Stimulated activated effector memory CD8-positive, alpha-beta T cell treated with anti-CD3 and anti-CD28 coated beads, Interleukin-12 subunit alpha, Interleukin-12 subunit beta, amount 100 ng/mL, for 72 hours (primary cell): ENCODE results near the gene GSK3B.

Source experiments
- ATAC-seq: fragments of 150-1000 bp; cut with Tn5 transposase; 2 replicates; pipeline ENCODE4 v1.10.0; 2021
- DNase-seq, 2 donors: peaks; one replicate each; pipeline ENCODE4 v3.0.0; 2021 to 2022; ENCODE audit warnings: low spot score in 2 of 2
- H3K27ac Mint-ChIP-seq: one replicate; pipeline ENCODE4 v1.8.0; 2022; ENCODE audit warnings: mild to moderate bottlenecking, mixed read lengths
- H3K36me3 Mint-ChIP-seq: one replicate; pipeline ENCODE4 v1.8.0; 2022; ENCODE audit warnings: mild to moderate bottlenecking, mixed read lengths
- H3K4me1 Mint-ChIP-seq: one replicate; pipeline ENCODE4 v1.8.0; 2022; ENCODE audit warnings: mixed read lengths
- H3K4me3 Mint-ChIP-seq: one replicate; pipeline ENCODE4 v1.8.0; 2022; ENCODE audit warnings: mild to moderate bottlenecking, mixed read lengths
- H3K9me3 Mint-ChIP-seq: one replicate; pipeline ENCODE4 v1.8.0; 2022; ENCODE audit warnings: mixed read lengths

The GSK3B gene

GRCh38 chr3:120093911-120094775, at the start of gene GSK3B:
Gene GSK3B (minus strand): TSS chr3:120094447. CDS start chr3:120093434, 1,013 bp downstream.
- ATAC-seq = peak; percentile 67
- peak; percentile 98 to 100 for DNase-seq
- no peak within 1 kb of the TSS for H3K4me3 Mint-ChIP-seq
- no peaks in the 10 kb centered on the region for H3K9me3 Mint-ChIP-seq
- H3K27ac Mint-ChIP-seq = no peak within 1 kb of the TSS
- peaks cover 8% of the 10 kb centered on the region for H3K36me3 Mint-ChIP-seq
- H3K4me1 Mint-ChIP-seq = peaks cover 12% of the 10 kb centered on the region

GRCh38 chr3:120143676-120144075, 49.4 kb upstream of the GSK3B start:
- DNase-seq (no peak), ATAC-seq (no peak)
- H3K36me3 Mint-ChIP-seq = no peaks in the 10 kb centered on the region
- H3K4me1 Mint-ChIP-seq = peaks cover 11% of the 10 kb centered on the region
- H3K27ac Mint-ChIP-seq = no peak overlapping the region
- H3K9me3 Mint-ChIP-seq = no peaks in the 10 kb centered on the region
- no peak overlapping the region for H3K4me3 Mint-ChIP-seq

- H3K9me3 Mint-ChIP-seq = no peaks in the 10 kb centered on the region
Observed at GRCh38 chr3:120142236-120142635, 48.0 kb upstream of the GSK3B start.

GRCh38 chr3:120140098-120140742, 46.0 kb upstream of the GSK3B start:
- Mint-ChIP-seq H3K9me3 (no peaks in the 10 kb centered on the region), H3K4me3 (no peak overlapping the region), H3K27ac (no peak overlapping the region), H3K4me1 (peaks cover under 1% of the 10 kb centered on the region), H3K36me3 (no peaks in the 10 kb centered on the region)
- no peak for ATAC-seq
- no peak for DNase-seq

More at GRCh38 chr3:120142236-120142635, 48.0 kb upstream of the GSK3B start:
- Mint-ChIP-seq H3K4me3 (no peak overlapping the region), H3K36me3 (no peaks in the 10 kb centered on the region), H3K4me1 (peaks cover 7% of the 10 kb centered on the region), H3K27ac (no peak overlapping the region)
- DNase-seq (no peak), ATAC-seq (no peak)

- Mint-ChIP-seq H3K36me3 (no peaks in the 10 kb centered on the region), H3K9me3 (no peaks in the 10 kb centered on the region), H3K4me3 (no peak overlapping the region), H3K4me1 (no peaks in the 10 kb centered on the region), H3K27ac (no peak overlapping the region)
- DNase-seq (no peak), ATAC-seq (peak; percentile 62)
Observed at GRCh38 chr3:120139140-120139539, 44.9 kb upstream of the GSK3B start.

GRCh38 chr3:120137548-120137947, 43.3 kb upstream of the GSK3B start:
- no peak overlapping the region for H3K27ac Mint-ChIP-seq
- no peak for DNase-seq
- H3K36me3 Mint-ChIP-seq = no peaks in the 10 kb centered on the region
- H3K4me1 Mint-ChIP-seq = no peaks in the 10 kb centered on the region
- H3K4me3 Mint-ChIP-seq = no peak overlapping the region
- H3K9me3 Mint-ChIP-seq = no peaks in the 10 kb centered on the region
- ATAC-seq = no peak

- no peak for DNase-seq
- no peak for ATAC-seq
- no peaks in the 10 kb centered on the region for H3K4me1 Mint-ChIP-seq
- H3K36me3 Mint-ChIP-seq = no peaks in the 10 kb centered on the region
- H3K9me3 Mint-ChIP-seq = no peaks in the 10 kb centered on the region
- H3K4me3 Mint-ChIP-seq = no peak overlapping the region
- no peak overlapping the region for H3K27ac Mint-ChIP-seq
Observed at GRCh38 chr3:120130656-120131055, 36.4 kb upstream of the GSK3B start.

- no peak for ATAC-seq
- H3K36me3 Mint-ChIP-seq = no peaks in the 10 kb centered on the region
- no peak overlapping the region for H3K27ac Mint-ChIP-seq
- DNase-seq = no peak
- no peak overlapping the region for H3K4me3 Mint-ChIP-seq
- H3K9me3 Mint-ChIP-seq = no peaks in the 10 kb centered on the region
- no peaks in the 10 kb centered on the region for H3K4me1 Mint-ChIP-seq
Observed at GRCh38 chr3:120129718-120130513, 35.7 kb upstream of the GSK3B start.

GRCh38 chr3:120129051-120129450, 34.8 kb upstream of the GSK3B start:
- no peak for ATAC-seq
- Mint-ChIP-seq H3K9me3 (no peaks in the 10 kb centered on the region), H3K27ac (no peak overlapping the region), H3K4me1 (no peaks in the 10 kb centered on the region), H3K4me3 (no peak overlapping the region), H3K36me3 (no peaks in the 10 kb centered on the region)
- no peak for DNase-seq

- DNase-seq (no peak), ATAC-seq (no peak)
- H3K36me3 Mint-ChIP-seq = no peaks in the 10 kb centered on the region
- no peak overlapping the region for H3K4me3 Mint-ChIP-seq
- no peaks in the 10 kb centered on the region for H3K9me3 Mint-ChIP-seq
- H3K27ac Mint-ChIP-seq = no peak overlapping the region
- no peaks in the 10 kb centered on the region for H3K4me1 Mint-ChIP-seq
Observed at GRCh38 chr3:120125992-120126391, 31.7 kb upstream of the GSK3B start.

- Mint-ChIP-seq H3K36me3 (no peaks in the 10 kb centered on the region), H3K9me3 (peaks cover 5% of the 10 kb centered on the region), H3K4me1 (no peaks in the 10 kb centered on the region), H3K4me3 (no peak overlapping the region), H3K27ac (no peak overlapping the region)
- ATAC-seq (no peak), DNase-seq (no peak)
Observed at GRCh38 chr3:120119846-120120510, 25.7 kb upstream of the GSK3B start.

- Mint-ChIP-seq H3K36me3 (no peaks in the 10 kb centered on the region), H3K27ac (no peak overlapping the region), H3K9me3 (peaks cover 5% of the 10 kb centered on the region), H3K4me1 (no peaks in the 10 kb centered on the region), H3K4me3 (no peak overlapping the region)
- DNase-seq (no peak), ATAC-seq (no peak)
Observed at GRCh38 chr3:120114981-120115380, 20.7 kb upstream of the GSK3B start.

GRCh38 chr3:120114376-120114775, 20.1 kb upstream of the GSK3B start:
- H3K36me3 Mint-ChIP-seq = no peaks in the 10 kb centered on the region
- no peak for DNase-seq
- H3K4me1 Mint-ChIP-seq = no peaks in the 10 kb centered on the region
- peaks cover 5% of the 10 kb centered on the region for H3K9me3 Mint-ChIP-seq
- no peak for ATAC-seq
- H3K4me3 Mint-ChIP-seq = no peak overlapping the region
- H3K27ac Mint-ChIP-seq = no peak overlapping the region

- Mint-ChIP-seq H3K27ac (no peak overlapping the region), H3K4me1 (no peaks in the 10 kb centered on the region), H3K4me3 (no peak overlapping the region), H3K36me3 (no peaks in the 10 kb centered on the region), H3K9me3 (peaks cover 5% of the 10 kb centered on the region)
- ATAC-seq = no peak
- DNase-seq = no peak
Observed at GRCh38 chr3:120113128-120114116, 19.2 kb upstream of the GSK3B start.
